Astrocyte (in vitro differentiated cells and primary cell): Measurements from ENCODE around the gene GRIK5. TPM values are rescaled to one million over a fixed set of nuclear protein-coding genes. Genes with fewer than 3 reads are reported as not detected.
"Not testable (repeated sequence)": the region's sequence is repeated elsewhere in the genome, so short reads cannot be mapped to it uniquely, and the experiment has no call there.

Experiments
- DNase-seq: peaks from one replicate; pipeline ENCODE4 v3.0.0-alpha.2; 2010; ENCODE audit warnings: low read depth
- FAIRE-seq: peaks from 2 replicates; lab custom pipeline; 2011; peaks lifted over from hg19 to GRCh38; lab: Jason Lieb, UNC
- H2AFZ ChIP-seq: 2 replicates; pipeline ENCODE4 v1.6.0; 2012; ENCODE audit warnings: low read depth, low read length, inconsistent platforms
- H3K27ac ChIP-seq: 2 replicates; pipeline ENCODE4 v1.5.1; 2011; ENCODE audit warnings: low read depth, low read length, inconsistent platforms
- H3K27me3 ChIP-seq: 2 replicates; pipeline ENCODE4 v1.6.0; 2011; ENCODE audit warnings: low read length, inconsistent platforms; ENCODE audit not compliant: insufficient read depth
- H3K36me3 ChIP-seq: 2 replicates; pipeline ENCODE4 v1.5.1; 2011; ENCODE audit warnings: low read length, inconsistent platforms; ENCODE audit not compliant: insufficient read depth
- H3K4me1 ChIP-seq: 2 replicates; pipeline ENCODE4 v1.5.1; 2011; ENCODE audit warnings: low read length, inconsistent platforms; ENCODE audit not compliant: insufficient read depth
- H3K4me2 ChIP-seq: 2 replicates; pipeline ENCODE4 v1.6.0; 2012; ENCODE audit warnings: low read length, inconsistent platforms
- H3K4me3 ChIP-seq: 2 replicates; pipeline ENCODE4 v1.5.1; 2011; ENCODE audit warnings: low read depth, mild to moderate bottlenecking, low read length, inconsistent platforms; ENCODE audit not compliant: insufficient read depth
- H3K79me2 ChIP-seq: 2 replicates; pipeline ENCODE4 v1.6.0; 2012; ENCODE audit warnings: mild to moderate bottlenecking, low read length, inconsistent platforms; ENCODE audit not compliant: insufficient read depth
- H3K9ac ChIP-seq: 2 replicates; pipeline ENCODE4 v1.6.0; 2012; ENCODE audit warnings: mild to moderate bottlenecking, low read length, inconsistent platforms
- H3K9me3 ChIP-seq: 2 replicates; pipeline ENCODE4 v1.5.1; 2012; ENCODE audit warnings: low read depth, mild to moderate bottlenecking, low read length, inconsistent platforms; ENCODE audit not compliant: insufficient read depth
- H4K20me1 ChIP-seq: 2 replicates; pipeline ENCODE4 v1.6.0; 2012; ENCODE audit warnings: low read length, inconsistent platforms; ENCODE audit not compliant: insufficient read depth
- H3K27ac Mint-ChIP-seq: one replicate; pipeline ENCODE4 v1.8.0; 2021; ENCODE audit warnings: mild to moderate bottlenecking, mixed read lengths; ENCODE audit not compliant: unreplicated experiment
- H3K27me3 Mint-ChIP-seq: one replicate; pipeline ENCODE4 v1.8.0; 2021; ENCODE audit warnings: low read depth, mixed read lengths; ENCODE audit not compliant: unreplicated experiment
- H3K36me3 Mint-ChIP-seq: one replicate; pipeline ENCODE4 v1.8.0; 2021; ENCODE audit warnings: low read depth, mixed read lengths; ENCODE audit not compliant: unreplicated experiment
- H3K4me1 Mint-ChIP-seq: one replicate; pipeline ENCODE4 v1.8.0; 2021; ENCODE audit warnings: low read depth, mixed read lengths; ENCODE audit not compliant: unreplicated experiment
- H3K4me3 Mint-ChIP-seq: one replicate; pipeline ENCODE4 v1.8.0; 2021; ENCODE audit warnings: mild to moderate bottlenecking, moderate library complexity, mixed read lengths; ENCODE audit not compliant: unreplicated experiment
- H3K9me3 Mint-ChIP-seq: one replicate; pipeline ENCODE4 v1.8.0; 2021; ENCODE audit warnings: mild to moderate bottlenecking, mixed read lengths; ENCODE audit not compliant: unreplicated experiment
- EZH2 ChIP-seq: IDR thresholded peaks from 2 replicates; pipeline ENCODE4 v1.6.1; 2012; ENCODE audit warnings: mild to moderate bottlenecking, low read length, inconsistent platforms; ENCODE audit not compliant: insufficient read depth
- total RNA-seq: library from RNA; stranded (reverse); gene quantifications from 2 replicates; pipeline ENCODE4 v1.2.1, GENCODE V29; 2021
- TF ChIP-seq, protein P1 (sequence below): IDR thresholded peaks from 2 replicates; pipeline ENCODE4 v1.5.1; 2011; ENCODE audit warnings: low read depth, mild to moderate bottlenecking, inconsistent platforms, low read length, moderate library complexity; ENCODE audit not compliant: insufficient read depth

The GRIK5 gene
- total RNA-seq, 1 donor from 2014 or later = 9.2 TPM

DNA sequence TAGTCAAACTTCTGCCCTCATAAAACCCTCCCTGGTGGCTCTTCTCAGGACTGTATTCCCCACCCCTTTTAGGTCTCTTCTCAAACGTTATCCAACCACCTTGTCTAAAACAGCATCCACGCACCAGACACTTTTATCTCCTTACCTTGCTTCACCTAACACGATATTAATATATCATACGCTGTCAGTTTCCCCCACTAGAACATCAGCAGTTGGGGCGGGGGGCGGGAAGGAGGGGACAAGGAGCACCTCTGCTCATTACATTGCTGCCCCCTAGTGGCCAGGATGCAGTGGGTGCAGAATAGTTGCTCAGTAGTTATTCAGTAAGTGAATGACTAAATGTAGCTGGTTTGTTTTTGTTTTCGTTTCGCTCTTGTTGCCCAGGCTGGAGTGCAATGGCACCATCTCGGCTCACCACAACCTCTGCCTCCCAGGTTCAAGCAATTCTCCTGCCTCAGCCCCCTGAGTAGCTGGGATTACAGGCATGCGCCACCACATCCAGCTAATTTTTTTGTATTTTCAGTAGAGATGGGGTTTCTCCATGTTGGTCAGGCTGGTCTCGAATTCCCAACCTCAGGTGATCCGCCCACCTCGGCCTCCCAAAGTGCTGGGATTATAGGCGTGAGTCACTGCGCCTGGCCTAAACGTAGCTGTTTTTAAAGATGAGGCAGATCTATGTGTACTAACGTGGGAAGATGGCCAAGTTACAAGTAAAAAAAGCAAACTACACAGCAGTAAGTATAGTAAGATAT lies 35.2 kb downstream of the GRIK5 start:
- not testable (repeated sequence) for H3K79me2 ChIP-seq, H3K9ac ChIP-seq, H3K9me3 Mint-ChIP-seq, H3K9me3 ChIP-seq, H3K4me1 ChIP-seq, H3K27me3 Mint-ChIP-seq, H3K4me3 Mint-ChIP-seq, H3K27ac ChIP-seq, H2AFZ ChIP-seq, H3K4me1 Mint-ChIP-seq, FAIRE-seq, H3K27me3 ChIP-seq, H3K36me3 Mint-ChIP-seq, H3K36me3 ChIP-seq, H4K20me1 ChIP-seq
- peak overlapping the region; percentile 43 for H3K27ac Mint-ChIP-seq
- TF ChIP-seq, protein P1, sequence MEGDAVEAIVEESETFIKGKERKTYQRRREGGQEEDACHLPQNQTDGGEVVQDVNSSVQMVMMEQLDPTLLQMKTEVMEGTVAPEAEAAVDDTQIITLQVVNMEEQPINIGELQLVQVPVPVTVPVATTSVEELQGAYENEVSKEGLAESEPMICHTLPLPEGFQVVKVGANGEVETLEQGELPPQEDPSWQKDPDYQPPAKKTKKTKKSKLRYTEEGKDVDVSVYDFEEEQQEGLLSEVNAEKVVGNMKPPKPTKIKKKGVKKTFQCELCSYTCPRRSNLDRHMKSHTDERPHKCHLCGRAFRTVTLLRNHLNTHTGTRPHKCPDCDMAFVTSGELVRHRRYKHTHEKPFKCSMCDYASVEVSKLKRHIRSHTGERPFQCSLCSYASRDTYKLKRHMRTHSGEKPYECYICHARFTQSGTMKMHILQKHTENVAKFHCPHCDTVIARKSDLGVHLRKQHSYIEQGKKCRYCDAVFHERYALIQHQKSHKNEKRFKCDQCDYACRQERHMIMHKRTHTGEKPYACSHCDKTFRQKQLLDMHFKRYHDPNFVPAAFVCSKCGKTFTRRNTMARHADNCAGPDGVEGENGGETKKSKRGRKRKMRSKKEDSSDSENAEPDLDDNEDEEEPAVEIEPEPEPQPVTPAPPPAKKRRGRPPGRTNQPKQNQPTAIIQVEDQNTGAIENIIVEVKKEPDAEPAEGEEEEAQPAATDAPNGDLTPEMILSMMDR = peak; percentile 78
- peak; percentile 42 for DNase-seq
- Histone ChIP-seq H3K4me3 (peak overlapping the region; percentile 4), H3K4me2 (peak overlapping the region; percentile 75)

DNA sequence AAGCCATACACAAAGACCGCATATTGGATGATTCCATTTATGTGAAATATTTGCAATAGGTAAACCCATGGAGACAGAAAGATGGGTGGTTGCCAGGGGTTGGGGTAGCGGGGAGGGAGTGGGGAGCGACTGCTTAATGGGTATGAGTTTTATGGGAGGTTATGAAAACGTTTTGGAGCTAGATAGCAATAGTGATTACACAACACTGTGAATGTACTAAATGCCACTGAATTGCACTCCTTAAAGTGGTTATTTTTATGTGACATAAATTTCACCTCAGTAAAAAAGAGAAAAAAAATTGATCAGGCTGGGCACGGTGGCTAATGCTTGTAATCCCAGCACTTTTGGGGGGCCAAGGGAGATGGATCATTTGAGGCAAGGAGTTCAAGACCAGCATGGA lies 36.6 kb downstream of the GRIK5 start:
- H3K27me3 Mint-ChIP-seq = peaks cover 9% of the 10 kb centered on the region
- no peaks in the 10 kb centered on the region for H3K79me2 ChIP-seq
- H3K36me3 ChIP-seq = no peaks in the 10 kb centered on the region
- H3K27ac Mint-ChIP-seq = no peak overlapping the region
- H3K4me3 ChIP-seq = no peak overlapping the region
- H3K27me3 ChIP-seq = peaks cover 3% of the 10 kb centered on the region
- FAIRE-seq (no peak), DNase-seq (no peak)
- H3K9me3 ChIP-seq = no peaks in the 10 kb centered on the region
- no peak overlapping the region for H3K27ac ChIP-seq
- no peaks in the 10 kb centered on the region for H3K4me1 Mint-ChIP-seq
- H2AFZ ChIP-seq = no peak overlapping the region
- no peaks in the 10 kb centered on the region for H3K4me1 ChIP-seq
- no peak overlapping the region for H3K9ac ChIP-seq
- peaks cover 2% of the 10 kb centered on the region for H3K36me3 Mint-ChIP-seq
- no peak overlapping the region for H3K4me2 ChIP-seq
- no peak overlapping the region for H3K4me3 Mint-ChIP-seq
- H4K20me1 ChIP-seq = no peaks in the 10 kb centered on the region
- TF ChIP-seq EZH2 = no peak
- TF ChIP-seq, protein P1 = no peak
- H3K9me3 Mint-ChIP-seq = no peaks in the 10 kb centered on the region

DNA sequence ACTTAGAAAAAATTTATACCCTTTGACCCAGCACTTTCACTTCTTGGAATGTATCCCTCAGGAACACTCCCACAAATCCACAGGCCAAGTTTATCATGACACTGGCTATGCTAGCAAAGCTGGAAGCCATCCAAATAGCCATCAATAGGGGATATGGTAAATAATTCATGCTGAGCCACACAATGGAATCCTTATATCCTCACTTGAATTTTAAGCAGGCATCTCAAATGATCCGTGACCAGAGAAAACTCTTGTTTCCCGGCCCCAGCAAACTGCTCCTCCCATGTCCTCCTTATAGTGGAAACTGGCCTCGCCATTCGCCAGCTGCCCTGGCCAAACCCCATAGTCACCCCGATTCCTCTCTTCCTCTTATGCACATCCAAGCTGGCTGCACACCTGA lies 37.6 kb downstream of the GRIK5 start:
- Histone ChIP-seq H2AFZ (no peak overlapping the region), H3K4me2 (no peak overlapping the region), H3K9me3 (no peaks in the 10 kb centered on the region), H3K79me2 (no peaks in the 10 kb centered on the region), H3K27me3 (peaks cover 3% of the 10 kb centered on the region), H3K4me3 (no peak overlapping the region), H3K4me1 (no peaks in the 10 kb centered on the region), H3K36me3 (no peaks in the 10 kb centered on the region), H3K27ac (no peak overlapping the region), H3K9ac (no peak overlapping the region), H4K20me1 (no peaks in the 10 kb centered on the region)
- H3K4me3 Mint-ChIP-seq = no peak overlapping the region
- no peak for FAIRE-seq
- no peak overlapping the region for H3K27ac Mint-ChIP-seq
- no peak for DNase-seq
- H3K27me3 Mint-ChIP-seq = peaks cover 9% of the 10 kb centered on the region
- H3K9me3 Mint-ChIP-seq = no peaks in the 10 kb centered on the region
- no peaks in the 10 kb centered on the region for H3K36me3 Mint-ChIP-seq
- no peak for TF ChIP-seq EZH2
- TF ChIP-seq, protein P1 = no peak
- no peaks in the 10 kb centered on the region for H3K4me1 Mint-ChIP-seq
